ENCODE data around the gene RFX1.

- TF ChIP-seq FOXP2 (optimal IDR thresholded peaks at IDR 0.05; ENCODE audit: control extremely low read depth, extremely low read length, insufficient read depth) (no peak), EZH2 (IDR thresholded peaks at IDR 0.05) (no peak), POLR2AphosphoS5 (IDR thresholded peaks at IDR 0.05; ENCODE audit: borderline replicate concordance, low read depth, low read length) (no peak)
Measured at GRCh38 chr19:14054721-14055120, 48.6 kb upstream of the RFX1 start.
